Measurements from ENCODE around the gene LRRC23.

DNA sequence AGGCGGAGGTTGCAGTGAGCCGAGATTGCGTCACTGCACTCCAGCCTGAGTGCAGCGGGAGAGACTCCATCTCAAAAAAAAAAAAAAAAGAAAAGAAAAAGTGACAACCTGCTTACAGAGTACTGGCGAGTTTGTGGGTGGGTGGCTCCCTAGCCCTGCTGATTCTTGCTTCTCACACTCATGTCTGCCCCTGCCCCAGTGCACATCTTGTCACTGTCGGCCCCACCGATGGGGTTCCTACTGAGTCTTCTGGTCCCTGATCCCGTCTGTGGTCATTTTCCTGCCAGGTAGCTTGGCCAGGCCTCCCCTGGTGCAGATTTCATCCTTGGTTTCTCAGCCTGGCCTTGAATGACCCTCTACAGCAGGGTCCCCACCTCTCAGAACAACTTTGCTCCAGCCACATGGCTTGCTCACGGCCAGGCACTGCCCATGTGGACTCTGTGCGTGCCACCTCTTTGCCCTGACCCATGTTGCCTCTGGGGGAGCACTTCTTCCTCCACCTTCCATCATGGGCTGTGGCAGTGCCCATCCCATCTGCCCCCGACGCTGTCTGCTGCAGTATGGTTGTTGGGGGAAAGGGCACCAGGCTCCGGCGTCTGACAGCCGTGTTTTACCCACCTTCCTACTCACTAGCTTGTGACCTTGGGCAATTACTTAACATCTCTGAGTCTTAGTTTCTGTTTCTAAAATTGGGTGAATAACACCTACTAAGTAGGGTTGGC lies 44.4 kb downstream of the LRRC23 start:
- TF ChIP-seq, protein P1, sequence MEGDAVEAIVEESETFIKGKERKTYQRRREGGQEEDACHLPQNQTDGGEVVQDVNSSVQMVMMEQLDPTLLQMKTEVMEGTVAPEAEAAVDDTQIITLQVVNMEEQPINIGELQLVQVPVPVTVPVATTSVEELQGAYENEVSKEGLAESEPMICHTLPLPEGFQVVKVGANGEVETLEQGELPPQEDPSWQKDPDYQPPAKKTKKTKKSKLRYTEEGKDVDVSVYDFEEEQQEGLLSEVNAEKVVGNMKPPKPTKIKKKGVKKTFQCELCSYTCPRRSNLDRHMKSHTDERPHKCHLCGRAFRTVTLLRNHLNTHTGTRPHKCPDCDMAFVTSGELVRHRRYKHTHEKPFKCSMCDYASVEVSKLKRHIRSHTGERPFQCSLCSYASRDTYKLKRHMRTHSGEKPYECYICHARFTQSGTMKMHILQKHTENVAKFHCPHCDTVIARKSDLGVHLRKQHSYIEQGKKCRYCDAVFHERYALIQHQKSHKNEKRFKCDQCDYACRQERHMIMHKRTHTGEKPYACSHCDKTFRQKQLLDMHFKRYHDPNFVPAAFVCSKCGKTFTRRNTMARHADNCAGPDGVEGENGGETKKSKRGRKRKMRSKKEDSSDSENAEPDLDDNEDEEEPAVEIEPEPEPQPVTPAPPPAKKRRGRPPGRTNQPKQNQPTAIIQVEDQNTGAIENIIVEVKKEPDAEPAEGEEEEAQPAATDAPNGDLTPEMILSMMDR (IDR thresholded peaks at IDR 0.05): no peak
- TF ChIP-seq POLR2A (IDR thresholded peaks at IDR 0.05) (no peak), POLR2AphosphoS5 (IDR thresholded peaks at IDR 0.05) (no peak)

All from breast epithelium (tissue), 3 donors.